HL-60 (cell line): ENCODE data around the gene ALPG.

ENCODE experiments used
- DNase-seq, 2 experiments: peaks; one replicate each; pipeline ENCODE4 v3.0.0-alpha.2; 2010 to 2020; ENCODE audit warnings: low read depth in 1 of 2, low spot score in 1 of 2
- H3K27ac ChIP-seq: fragments of 250-450 bp; sonication (Bioruptor Pico); replicated peaks from 2 replicates; pipeline ENCODE4 v1.5.1; 2020; ENCODE audit warnings: mild to moderate bottlenecking, moderate library complexity
- H3K27me3 ChIP-seq: fragments of 250-450 bp; sonication (Bioruptor Pico); 2 replicates; pipeline ENCODE4 v1.5.1; 2021; ENCODE audit warnings: mild to moderate bottlenecking, moderate library complexity; ENCODE audit not compliant: insufficient read depth, poor library complexity, severe bottlenecking
- H3K4me3 ChIP-seq: replicated peaks from 2 replicates; pipeline ENCODE4 v1.5.1; 2011; ENCODE audit warnings: mild to moderate bottlenecking, control low read depth, low read length; ENCODE audit not compliant: insufficient read depth
- CTCF ChIP-seq: IDR thresholded peaks from one replicate; pipeline ENCODE4 v1.5.1; 2011; ENCODE audit warnings: low read length, control low read depth, inconsistent platforms; ENCODE audit not compliant: insufficient read depth
- GABPA ChIP-seq: IDR thresholded peaks from 2 replicates; pipeline ENCODE4 v1.6.1; 2012; ENCODE audit warnings: low read depth
- POLR2AphosphoS5 ChIP-seq: IDR thresholded peaks from 2 replicates; pipeline ENCODE4 v1.6.1; 2012; ENCODE audit warnings: low read depth
- SPI1 ChIP-seq: IDR thresholded peaks from 2 replicates; pipeline ENCODE4 v1.6.1; 2012; ENCODE audit warnings: low read depth, mild to moderate bottlenecking, borderline replicate concordance
- TF ChIP-seq, protein P1 (sequence below): IDR thresholded peaks from 2 replicates; pipeline ENCODE4 v1.6.1; 2012; ENCODE audit warnings: low read depth; ENCODE audit not compliant: insufficient replicate concordance

Gene ALPG

DNA sequence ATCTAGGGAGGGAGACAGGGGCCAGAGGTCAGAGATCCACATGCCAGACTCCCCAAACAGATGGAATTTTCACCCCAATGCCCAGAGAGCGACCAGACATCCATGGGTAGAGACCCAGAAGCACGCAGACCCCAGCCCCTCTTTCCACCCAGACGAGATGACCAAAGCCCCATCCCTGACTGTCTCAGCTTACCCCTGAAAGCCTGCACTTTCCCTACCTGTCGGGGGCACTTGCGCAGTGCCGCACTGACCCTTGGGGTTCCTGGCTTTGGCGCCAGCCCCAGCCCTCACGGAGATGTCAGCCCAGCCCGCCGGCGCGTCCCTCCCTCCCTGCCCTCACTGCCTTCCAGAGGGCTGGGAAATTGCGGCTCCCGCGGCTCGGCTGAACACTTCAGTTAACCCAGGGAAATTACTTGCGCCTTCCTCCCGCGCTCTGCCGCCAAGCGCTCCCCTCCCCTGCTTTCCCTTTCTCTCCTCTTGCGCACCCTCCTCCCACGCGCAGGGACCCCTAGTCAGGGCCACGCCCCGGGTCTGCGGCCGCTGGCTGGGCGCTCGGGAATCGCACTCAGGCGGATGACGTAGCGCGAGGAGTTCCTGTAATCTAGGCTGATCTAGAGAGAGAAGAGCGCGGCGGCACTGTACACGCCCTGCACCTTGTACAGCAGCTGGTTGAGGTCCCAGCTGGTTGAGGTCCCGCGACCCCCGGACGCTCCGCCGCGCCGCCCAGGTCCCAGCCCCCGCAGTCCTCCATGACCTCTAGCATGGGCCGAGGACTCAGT is 12.0 kb downstream of the ALPG start:
- Histone ChIP-seq H3K4me3 (peak overlapping the region; percentile 20), H3K27ac (no peak overlapping the region), H3K27me3 (peaks cover 42% of the 10 kb centered on the region)
- TF ChIP-seq CTCF (no peak), POLR2AphosphoS5 (no peak), SPI1 (no peak; the same call in 1 of the 2 replicates), GABPA (no peak)
- TF ChIP-seq, protein P1, sequence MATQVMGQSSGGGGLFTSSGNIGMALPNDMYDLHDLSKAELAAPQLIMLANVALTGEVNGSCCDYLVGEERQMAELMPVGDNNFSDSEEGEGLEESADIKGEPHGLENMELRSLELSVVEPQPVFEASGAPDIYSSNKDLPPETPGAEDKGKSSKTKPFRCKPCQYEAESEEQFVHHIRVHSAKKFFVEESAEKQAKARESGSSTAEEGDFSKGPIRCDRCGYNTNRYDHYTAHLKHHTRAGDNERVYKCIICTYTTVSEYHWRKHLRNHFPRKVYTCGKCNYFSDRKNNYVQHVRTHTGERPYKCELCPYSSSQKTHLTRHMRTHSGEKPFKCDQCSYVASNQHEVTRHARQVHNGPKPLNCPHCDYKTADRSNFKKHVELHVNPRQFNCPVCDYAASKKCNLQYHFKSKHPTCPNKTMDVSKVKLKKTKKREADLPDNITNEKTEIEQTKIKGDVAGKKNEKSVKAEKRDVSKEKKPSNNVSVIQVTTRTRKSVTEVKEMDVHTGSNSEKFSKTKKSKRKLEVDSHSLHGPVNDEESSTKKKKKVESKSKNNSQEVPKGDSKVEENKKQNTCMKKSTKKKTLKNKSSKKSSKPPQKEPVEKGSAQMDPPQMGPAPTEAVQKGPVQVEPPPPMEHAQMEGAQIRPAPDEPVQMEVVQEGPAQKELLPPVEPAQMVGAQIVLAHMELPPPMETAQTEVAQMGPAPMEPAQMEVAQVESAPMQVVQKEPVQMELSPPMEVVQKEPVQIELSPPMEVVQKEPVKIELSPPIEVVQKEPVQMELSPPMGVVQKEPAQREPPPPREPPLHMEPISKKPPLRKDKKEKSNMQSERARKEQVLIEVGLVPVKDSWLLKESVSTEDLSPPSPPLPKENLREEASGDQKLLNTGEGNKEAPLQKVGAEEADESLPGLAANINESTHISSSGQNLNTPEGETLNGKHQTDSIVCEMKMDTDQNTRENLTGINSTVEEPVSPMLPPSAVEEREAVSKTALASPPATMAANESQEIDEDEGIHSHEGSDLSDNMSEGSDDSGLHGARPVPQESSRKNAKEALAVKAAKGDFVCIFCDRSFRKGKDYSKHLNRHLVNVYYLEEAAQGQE = no peak
- DNase-seq = peak; percentile 39 to 44

DNA sequence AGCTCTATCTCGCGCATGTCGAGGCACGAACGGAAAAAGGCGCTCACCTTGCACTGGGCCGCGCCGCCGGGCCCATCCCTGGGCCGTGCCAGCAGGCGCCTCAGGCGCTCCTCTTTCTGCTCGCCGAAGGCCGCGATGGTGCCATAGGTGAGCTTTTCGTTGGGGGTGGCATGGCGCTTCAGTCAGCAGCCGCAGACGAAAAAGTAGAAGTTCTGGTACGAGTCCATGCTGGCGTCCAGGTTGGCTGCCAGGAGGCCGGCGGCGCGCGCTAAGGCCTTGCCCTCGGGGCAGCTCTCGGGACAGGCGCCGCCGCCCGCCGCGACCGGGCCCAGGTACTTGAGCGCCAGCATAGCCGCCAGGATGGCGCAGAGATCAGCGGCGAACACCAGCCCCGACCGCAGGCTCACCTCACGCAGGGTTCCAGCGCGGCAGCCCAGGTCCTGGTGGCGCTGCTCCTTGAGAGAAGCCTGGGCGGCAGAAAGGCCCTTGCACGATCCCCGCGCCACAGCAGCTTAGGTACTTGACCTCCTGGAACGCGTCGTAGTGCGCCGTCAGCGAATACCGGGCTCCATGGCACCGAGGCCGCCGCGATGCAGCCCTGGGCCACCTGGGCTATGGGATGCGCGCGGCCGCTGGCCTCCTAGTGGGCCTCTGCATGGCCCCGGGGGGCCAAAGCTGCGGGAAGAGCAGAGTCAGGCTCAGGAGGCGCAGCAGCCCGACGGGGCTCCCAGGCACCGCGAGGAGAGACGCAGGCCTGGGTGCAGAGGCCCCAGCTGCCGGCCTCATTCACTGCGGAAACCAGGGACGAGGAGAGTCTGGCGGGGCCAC is 12.8 kb downstream of the ALPG start:
- H3K27ac ChIP-seq = no peak overlapping the region
- no peak for DNase-seq
- TF ChIP-seq, protein P1 = no peak
- TF ChIP-seq SPI1 = no peak
- TF ChIP-seq CTCF = no peak
- TF ChIP-seq GABPA = no peak
- TF ChIP-seq POLR2AphosphoS5 = no peak
- H3K4me3 ChIP-seq = no peak overlapping the region
- H3K27me3 ChIP-seq = peaks cover 42% of the 10 kb centered on the region

GRCh38 chr2:232420073-232420454 is 13.4 kb downstream of the ALPG start:
- Histone ChIP-seq H3K4me3 (no peak overlapping the region), H3K27me3 (peaks cover 44% of the 10 kb centered on the region), H3K27ac (no peak overlapping the region)
- no peak for DNase-seq
- TF ChIP-seq POLR2AphosphoS5 (no peak), SPI1 (no peak), GABPA (no peak), CTCF (no peak)
- TF ChIP-seq, protein P1 = no peak
